RPMI7951 (cell line): ENCODE measurements around the gene ONECUT1. TPM values are rescaled to one million over a fixed set of nuclear protein-coding genes. Genes with fewer than 3 reads are reported as not detected.

Experiments used
- total RNA-seq: library from RNA; depleted of rRNA; stranded (reverse); fragments of >200 nt; shearing (Covaris generic); gene quantifications from 2 replicates; pipeline ENCODE4 v1.2.3, GENCODE V29; 2014; rRNA removed

ONECUT1 gene
- total RNA-seq, 1 experiment from 2014 or later = not detected

Other genes starting within 250 kb of the ONECUT1 start
- gene ARPP19, start 221.3 kb downstream of the ONECUT1 start, total RNA-seq = 153 and 177 TPM in 2 replicates
- 9.6 and 11.4 TPM in 2 replicates for gene ATOSA, start 110.9 kb downstream of the ONECUT1 start, total RNA-seq